Measurements from ENCODE around the gene TRAPPC2. TPM values are rescaled to one million over a fixed set of nuclear protein-coding genes. Genes with fewer than 3 reads are reported as not detected.

The TRAPPC2 gene
- total and polyA plus RNA-seq, 2 of the 13 experiments (the other 11 are each of a cell fraction or from before 2014, with no cell fraction given): 4.4 to 8.1 TPM

- TF ChIP-seq ZNF281 (CRISPR knock-in tag; IDR thresholded peaks at IDR 0.05; ENCODE audit: borderline replicate concordance): no peak
These were observed 42.0 kb upstream of the TRAPPC2 start (continued) for GRCh38 chrX:13776387-13776786.

- WGBS (ENCODE audit: low lambda C conversion rate): 100% methylated on average over 1 of the region's 3 CpGs
- no peak for FAIRE-seq
- Histone ChIP-seq H3K36me3 (replicated peaks in 1 of 2; ENCODE audit: control insufficient read depth in 1 of 2, insufficient read depth in 2 of 2, low read length in 2 of 2) (0 out of 5 replicates have a peak, but pooled peaks cover 0 to 4% of the 10 kb centered on the region in 2 experiments), H3K4me1 (ENCODE audit: insufficient read depth, low read length) (no peaks in the 10 kb centered on the region; the same call in 1 of the 2 replicates), H3K9ac (ENCODE audit: insufficient read depth, low read depth, low read length) (no peak overlapping the region), H3K27me3 (ENCODE audit: control insufficient read depth in 1 of 2, insufficient read depth in 2 of 2, low read length in 2 of 2) (no peaks in the 10 kb centered on the region), H3K27ac (ENCODE audit: extremely low read length, insufficient read depth, low read length) (no peak overlapping the region), H2AFZ (ENCODE audit: low read length) (no peak overlapping the region), H3K4me2 (ENCODE audit: low read depth, low read length) (no peak overlapping the region), H3K9me3 (ENCODE audit: low read length) (no peaks in the 10 kb centered on the region), H3K4me3 (replicated peaks in 1 of 3; ENCODE audit: insufficient read depth in 1 of 3, low read depth in 2 of 3, low read length in 3 of 3) (no peak overlapping the region), H3K79me2 (ENCODE audit: insufficient read depth, low read length) (no peaks in the 10 kb centered on the region), H4K20me1 (ENCODE audit: insufficient read depth, low read length) (no peaks in the 10 kb centered on the region)
- POLR2A ChIA-PET: no interaction called here
- ATAC-seq: no peak
- in situ Hi-C loops (cut with HindIII; ENCODE audit: extremely low pct_ligation_motif_present, low pct_unique_long_range_greater_than_20kb): no loop called here
- DNase-seq (ENCODE audit: low spot score): no peak
- no TSS peak for BruUV-seq (replicated peaks)
- CTCF ChIA-PET (ENCODE audit: low intra/inter-chr PET ratio, low total read pairs): no interaction called here
- intact Hi-C loops (cut with micrococcal nuclease; ENCODE audit: unreplicated experiment): no loop called here
- no peak for TF ChIP-seq ZNF790 (CRISPR knock-in tag; IDR thresholded peaks at IDR 0.05; ENCODE audit: borderline replicate concordance)
- no peak for TF ChIP-seq ZNF883 (CRISPR knock-in tag; IDR thresholded peaks at IDR 0.05; ENCODE audit: not compliant biosample characterization)
- TF ChIP-seq ZMAT5 (CRISPR knock-in tag; IDR thresholded peaks at IDR 0.05; ENCODE audit: borderline replicate concordance, low read depth): no peak
- no peak for TF ChIP-seq ZSCAN20 (CRISPR knock-in tag; IDR thresholded peaks at IDR 0.05; ENCODE audit: borderline replicate concordance)
- TF ChIP-seq ZNF407 (CRISPR knock-in tag; IDR thresholded peaks at IDR 0.05; ENCODE audit: not compliant biosample characterization): no peak
- no peak for TF ChIP-seq ZNF234 (CRISPR knock-in tag; conservative IDR thresholded peaks at IDR 0.05)
- no peak for TF ChIP-seq GTF2F1 (IDR thresholded peaks at IDR 0.05; ENCODE audit: low read length)
- no peak for TF ChIP-seq ZSCAN30 (CRISPR knock-in tag; IDR thresholded peaks at IDR 0.05)
- TF ChIP-seq ZNF10 (CRISPR knock-in tag; IDR thresholded peaks at IDR 0.05; ENCODE audit: borderline replicate concordance, low read depth): no peak
- TF ChIP-seq ZNF552 (CRISPR knock-in tag; IDR thresholded peaks at IDR 0.05; ENCODE audit: borderline replicate concordance): no peak
- no peak for TF ChIP-seq MYNN (CRISPR knock-in tag; IDR thresholded peaks at IDR 0.05; ENCODE audit: low read depth)
These were observed 41.4 kb upstream of the TRAPPC2 start for GRCh38 chrX:13775837-13776236.
